Left lung (tissue), 10 donors: ENCODE measurements around the gene PCDHGA1. TPM values are rescaled to one million over a fixed set of nuclear protein-coding genes. Genes with fewer than 3 reads are reported as not detected.
"Not testable (repeated sequence)": the region's sequence is repeated elsewhere in the genome, so short reads cannot be mapped to it uniquely, and the experiment has no call there.

Experiments used
- ATAC-seq: fragments of 200-7000 bp; cut with Tn5 transposase; one replicate; pipeline ENCODE4 v1.9.1; 2020; ENCODE audit warnings: moderate library complexity
- DNase-seq, 4 donors: peaks; one replicate each; pipeline ENCODE4 v3.0.0-alpha.2; 2013 to 2020
- H3K27ac ChIP-seq, 2 donors: fragments of 200-600 bp; sonication (generic) in 1 of 2; one replicate each; pipeline versions ENCODE4 v1.5.0 to v1.8.0; 2020 to 2021
- H3K27me3 ChIP-seq, 2 donors: fragments of 200-600 bp; sonication (generic) in 1 of 2; one replicate each; pipeline versions ENCODE4 v1.5.0 to v1.8.0; 2020 to 2021
- H3K36me3 ChIP-seq, 2 donors: fragments of 200-600 bp; sonication (generic) in 1 of 2; one replicate each; pipeline versions ENCODE4 v1.5.0 to v1.8.0; 2020 to 2021
- H3K4me1 ChIP-seq, 2 donors: fragments of 200-600 bp; one replicate each; pipeline ENCODE4 v1.8.0; 2021
- H3K4me3 ChIP-seq, 2 donors: fragments of 200-600 bp; sonication (generic) in 1 of 2; one replicate each; pipeline versions ENCODE4 v1.5.0 to v1.8.0; 2020 to 2021; ENCODE audit warnings: mild to moderate bottlenecking in 1 of 2
- H3K9me3 ChIP-seq, 2 donors: fragments of 200-600 bp; sonication (generic) in 1 of 2; one replicate each; pipeline versions ENCODE4 v1.5.0 to v1.8.0; 2020 to 2021
- CTCF ChIP-seq, 2 donors: fragments of 200-600 bp; sonication (generic) in 1 of 2; IDR thresholded peaks; one replicate each; pipeline versions ENCODE4 v1.5.0 to v1.8.0; 2021; ENCODE audit warnings: antibody characterized with exemption in 2 of 2
- intact Hi-C, 2 donors: fragments of 100-400 bp; cut with DNase I; formaldehyde crosslinking; loops; one replicate each; pipeline versions ENCODE4 v1.11.2 to v1.14.2; 2022
- polyA plus RNA-seq, 6 donors: library from polyadenylated mRNA; unstranded; fragments of 120-200 nt; gene quantifications; one replicate each; pipeline ENCODE4 v1.2.1, GENCODE V29; 2013; ENCODE audit not compliant: insufficient read length in 6 of 6
- total RNA-seq, 2 donors: library from RNA; stranded (reverse); fragmentation: NEBNext Ultra II Directional; extraction: Animal tissue kit (Norgen Biotek cat#: 25700); gene quantifications; one replicate each; pipeline ENCODE4 v1.2.1, GENCODE V29; 2021
- donor health status: DM: no; HTN: yes; CAD: no.
- donor health status: DM: no; HTN: no; CAD: no.

PCDHGA1 gene
- total and polyA plus RNA-seq, 8 donors, result 0.38 to 1.1 (median 0.75) TPM

- no peak for ATAC-seq
- intact Hi-C loops, result no loop called here
Observed at GRCh38 chr5:141322261-141322660, 8.1 kb upstream of the PCDHGA1 start.

GRCh38 chr5:141326088-141326854 is 4.0 kb upstream of the PCDHGA1 start:
- Histone ChIP-seq H3K9me3 (peaks cover 0 to 82% of the 10 kb centered on the region in 2 donors), H3K27me3 (peaks cover 3 to 39% of the 10 kb centered on the region in 2 donors), H3K36me3 (no peaks in the 10 kb centered on the region), H3K4me3 (peak overlapping the region in 1 of 2 donors; percentile 22), H3K4me1 (no peaks in the 10 kb centered on the region), H3K27ac (no peak overlapping the region)
- peak; percentile 24 to 38 for TF ChIP-seq CTCF (IDR thresholded peaks at IDR 0.05)
- DNase-seq (peak in 3 of 4 donors; percentile 25 to 44 (median 43)), ATAC-seq (peak; percentile 86)
- intact Hi-C loops, result no loop called here

More at GRCh38 chr5:141322261-141322660, 8.1 kb upstream of the PCDHGA1 start:
- H3K36me3 ChIP-seq, result peaks cover 0 to 27% of the 10 kb centered on the region in 2 donors
- peaks cover 6 to 83% of the 10 kb centered on the region in 2 donors for H3K9me3 ChIP-seq
- no peak overlapping the region for H3K4me3 ChIP-seq
- no peak for DNase-seq
- peaks cover 0 to 9% of the 10 kb centered on the region in 2 donors for H3K27me3 ChIP-seq
- no peak for TF ChIP-seq CTCF (IDR thresholded peaks at IDR 0.05)
- no peak overlapping the region for H3K27ac ChIP-seq
- peaks cover 0 to 12% of the 10 kb centered on the region in 2 donors for H3K4me1 ChIP-seq

- Histone ChIP-seq H3K4me1 (no peaks in the 10 kb centered on the region), H3K9me3 (peaks cover 0 to 82% of the 10 kb centered on the region in 2 donors), H3K36me3 (no peaks in the 10 kb centered on the region), H3K4me3 (no peak overlapping the region), H3K27ac (no peak overlapping the region), H3K27me3 (peaks cover 8 to 58% of the 10 kb centered on the region in 2 donors)
- ATAC-seq (no peak), DNase-seq (no peak)
- TF ChIP-seq CTCF (IDR thresholded peaks at IDR 0.05), result no peak
- intact Hi-C loops, result no loop called here
Observed at GRCh38 chr5:141328231-141328630, 2.1 kb upstream of the PCDHGA1 start.

- ATAC-seq, H3K36me3 ChIP-seq, H3K4me3 ChIP-seq, DNase-seq, H3K27ac ChIP-seq, H3K4me1 ChIP-seq: not testable (repeated sequence)
- peaks cover 0 to 90% of the 10 kb centered on the region in 2 donors for H3K9me3 ChIP-seq
- H3K27me3 ChIP-seq, result peaks cover 21 to 81% of the 10 kb centered on the region in 2 donors
- intact Hi-C loops, result loop anchor here in 1 of 2 donors (10.0 kb wide), 1 partner anchor 222 kb away; no protein-coding TSS in a partner anchor
Observed at GRCh38 chr5:141332571-141332970, 2.3 kb downstream of the PCDHGA1 start.

GRCh38 chr5:141338538-141339306 is 8.4 kb downstream of the PCDHGA1 start, which contains the start of gene PCDHGA2:
Gene PCDHGA2, plus strand, starts transcription at chr5:141338760.
- H3K27me3 ChIP-seq, result peaks cover 8 to 83% of the 10 kb centered on the region in 2 donors
- H3K4me3 ChIP-seq, result no peak within 1 kb of the TSS
- no peaks in the 10 kb centered on the region for H3K4me1 ChIP-seq
- no peak within 1 kb of the TSS for H3K27ac ChIP-seq
- no peak for ATAC-seq
- no peaks in the 10 kb centered on the region for H3K36me3 ChIP-seq
- H3K9me3 ChIP-seq, result peaks cover 0 to 87% of the 10 kb centered on the region in 2 donors
- no peak for TF ChIP-seq CTCF (IDR thresholded peaks at IDR 0.05)
- peak in 1 of 4 donors; percentile 51 for DNase-seq
- intact Hi-C loops, result loop anchor here in 1 of 2 donors (10.0 kb wide), 1 partner anchor 216 kb away; no protein-coding TSS in a partner anchor

- not testable (repeated sequence) for H3K4me1 ChIP-seq, H3K4me3 ChIP-seq, DNase-seq, ATAC-seq, H3K36me3 ChIP-seq, H3K27ac ChIP-seq
- Histone ChIP-seq H3K27me3 (peaks cover 0 to 83% of the 10 kb centered on the region in 2 donors), H3K9me3 (peaks cover 0 to 88% of the 10 kb centered on the region in 2 donors)
- intact Hi-C loops, result loop anchor here in 1 of 2 donors (10.0 kb wide), 1 partner anchor 224 kb away; no protein-coding TSS in a partner anchor
Observed at GRCh38 chr5:141340781-141341354, 10.6 kb downstream of the PCDHGA1 start.
